SK-N-SH (cell line): ENCODE data around the gene TSSK3. TPM values are rescaled to one million over a fixed set of nuclear protein-coding genes. Genes with fewer than 3 reads are reported as not detected.

ENCODE experiments used
- CTCF ChIA-PET: fragments of 300-600, 350-600 bp; formaldehyde crosslinking; extraction: SDS; loops from one replicate; lab custom pipeline; 2021; lab: Yijun Ruan, JAX
- POLR2A ChIA-PET: fragments of 350-600 bp; sonication (Branson Sonifier 250); formaldehyde crosslinking; extraction: SDS; loops from one replicate; lab custom pipeline; 2020; ENCODE audit warnings: antibody characterized with exemption, inconsistent platforms; lab: Yijun Ruan, JAX
- DNase-seq: peaks from one replicate; pipeline ENCODE4 v3.0.0; 2012
- H2AFZ ChIP-seq: fragments of 200-600 bp; sonication (generic); 2 replicates; pipeline ENCODE4 v1.8.1; 2016; ENCODE audit warnings: antibody characterized with exemption, mild to moderate bottlenecking, low read depth
- H3F3A ChIP-seq: fragments of 200-600 bp; sonication (generic); replicated peaks from 2 replicates; pipeline ENCODE3; 2016; ENCODE audit warnings: antibody characterized with exemption, mild to moderate bottlenecking; ENCODE audit not compliant: insufficient read depth
- H3K27ac ChIP-seq, 2 experiments: fragments of 200-500 bp in 1 of 2; fragments of 200-600 bp in 1 of 2; sonication (Bioruptor generic) in 1 of 2; sonication (generic), shearing (Covaris generic) in 1 of 2; 2 replicates each; pipeline versions ENCODE4 v1.5.1 to v1.6.1; 2014 to 2016; ENCODE audit warnings: low read depth in 2 of 2, inconsistent platforms in 1 of 2, low read length in 1 of 2, mild to moderate bottlenecking in 1 of 2, mixed read lengths in 1 of 2
- H3K27me3 ChIP-seq: fragments of 200-600 bp; sonication (generic), shearing (Covaris generic); 2 replicates; pipeline ENCODE4 v1.6.1; 2016; ENCODE audit warnings: mixed run types; ENCODE audit not compliant: insufficient read depth
- H3K36me3 ChIP-seq, 2 experiments: fragments of 200-500 bp in 1 of 2; fragments of 200-600 bp in 1 of 2; sonication (Bioruptor generic) in 1 of 2; sonication (generic) in 1 of 2; replicated peaks in 1 of 2; 2 replicates each; pipeline versions ENCODE3 to v1.5.1; 2014 to 2016; ENCODE audit warnings: low read length in 1 of 2, mild to moderate bottlenecking in 1 of 2; ENCODE audit not compliant: insufficient read depth in 2 of 2, control insufficient read depth in 1 of 2
- H3K4me1 ChIP-seq, 2 experiments: fragments of 200-500 bp in 1 of 2; fragments of 200-600 bp in 1 of 2; sonication (Bioruptor generic) in 1 of 2; sonication (generic), shearing (Covaris generic) in 1 of 2; 2 replicates each; pipeline versions ENCODE4 v1.5.1 to v1.6.1; 2014 to 2016; ENCODE audit warnings: low read depth in 1 of 2, low read length in 1 of 2, mixed run types in 1 of 2; ENCODE audit not compliant: insufficient read depth in 2 of 2, control insufficient read depth in 1 of 2
- H3K4me2 ChIP-seq: fragments of 200-600 bp; sonication (generic), shearing (Covaris generic); 2 replicates; pipeline ENCODE4 v1.6.1; 2017; ENCODE audit warnings: mixed run types
- H3K4me3 ChIP-seq, 2 experiments: fragments of 200-500 bp in 1 of 2; fragments of 200-600 bp in 1 of 2; sonication (Bioruptor generic) in 1 of 2; sonication (generic), shearing (Covaris generic) in 1 of 2; 2 replicates each; pipeline versions ENCODE4 v1.5.1 to v1.8.1; 2014 to 2016; ENCODE audit warnings: low read depth in 2 of 2, inconsistent platforms in 1 of 2, low read length in 1 of 2, mild to moderate bottlenecking in 1 of 2, mixed read lengths in 1 of 2, moderate library complexity in 1 of 2
- H3K79me2 ChIP-seq: fragments of 200-600 bp; sonication (generic); 2 replicates; pipeline ENCODE4 v1.8.1; 2017; ENCODE audit warnings: mild to moderate bottlenecking; ENCODE audit not compliant: insufficient read depth
- H3K9ac ChIP-seq: fragments of 200-600 bp; sonication (generic); 2 replicates; pipeline ENCODE4 v1.6.1; 2017; ENCODE audit warnings: mixed run types
- H3K9me2 ChIP-seq: fragments of 200-600 bp; sonication (generic); 2 replicates; pipeline ENCODE4 v1.6.1; 2017; ENCODE audit warnings: mixed run types
- H3K9me3 ChIP-seq: fragments of 200-600 bp; sonication (generic); 2 replicates; pipeline ENCODE4 v1.6.1; 2017; ENCODE audit warnings: mixed run types, mild to moderate bottlenecking, moderate library complexity
- H4K20me1 ChIP-seq: fragments of 200-600 bp; sonication (generic); 2 replicates; pipeline ENCODE4 v1.6.1; 2017; ENCODE audit warnings: mild to moderate bottlenecking, mixed run types; ENCODE audit not compliant: insufficient read depth
- CHD2 ChIP-seq: fragments of 150-350 bp; IDR thresholded peaks from 2 replicates; pipeline ENCODE4 v1.6.1; 2018; ENCODE audit warnings: low read length; ENCODE audit not compliant: partially characterized antibody
- ELF1 ChIP-seq: IDR thresholded peaks from 2 replicates; pipeline ENCODE4 v1.4.0; 2012
- FOSL2 ChIP-seq: IDR thresholded peaks from 2 replicates; pipeline ENCODE4 v1.4.0; 2012; ENCODE audit warnings: low read depth, mild to moderate bottlenecking, moderate library complexity, borderline replicate concordance
- GABPA ChIP-seq: IDR thresholded peaks from 2 replicates; pipeline ENCODE4 v1.4.0; 2012; ENCODE audit warnings: low read depth, mild to moderate bottlenecking
- JUND ChIP-seq: IDR thresholded peaks from 2 replicates; pipeline ENCODE4 v1.4.0; 2012
- MXI1 ChIP-seq: IDR thresholded peaks from 2 replicates; pipeline ENCODE4 v1.6.1; 2012; ENCODE audit warnings: mild to moderate bottlenecking, low read depth, low read length, improper control_type of control experiment
- TAF1 ChIP-seq: IDR thresholded peaks from 2 replicates; pipeline ENCODE4 v1.6.1; 2012; ENCODE audit warnings: low read depth, mild to moderate bottlenecking, low read length, moderate library complexity, borderline replicate concordance
- TCF12 ChIP-seq: IDR thresholded peaks from 2 replicates; pipeline ENCODE4 v1.4.0; 2012
- TEAD4 ChIP-seq: IDR thresholded peaks from 2 replicates; pipeline ENCODE4 v1.4.0; 2012; ENCODE audit warnings: mild to moderate bottlenecking, borderline replicate concordance; ENCODE audit not compliant: insufficient read depth
- WGBS: methylation state at CpG from one replicate; pipeline ENCODE4 v1.1.6; 2017; ENCODE audit warnings: low lambda C conversion rate; 5-methylcytosine and 5-hydroxymethylcytosine counted together
- polyA plus RNA-seq, 3 experiments: library from polyadenylated mRNA; depleted of rRNA; stranded (reverse); fragments of >200 nt; gene quantifications; 2 replicates each; pipeline ENCODE4 v1.2.3, GENCODE V29; 2012
- TF ChIP-seq, protein P1 (sequence below): IDR thresholded peaks from 2 replicates; pipeline ENCODE4 v1.4.0; 2012; ENCODE audit warnings: low read depth, borderline replicate concordance
- TF ChIP-seq, protein P2 (sequence below): fragments of 150-350 bp; IDR thresholded peaks from 2 replicates; pipeline ENCODE4 v1.6.1; 2017; ENCODE audit warnings: antibody characterized with exemption, low read length, low read depth, borderline replicate concordance
- TF ChIP-seq, protein P3 (sequence below): IDR thresholded peaks from 2 replicates; pipeline ENCODE4 v1.4.0; 2012; ENCODE audit warnings: low read depth, borderline replicate concordance

Gene TSSK3
- polyA plus RNA-seq, 1 of the 3 experiments (the other 2 are of a cell fraction): 0.28 TPM

- no peak overlapping the region for H2AFZ ChIP-seq
- CTCF ChIA-PET: interaction anchor here (1.1 to 1.2 kb wide), 2 partner anchors 156 to 165 kb away, joined by 3 read pairs; no protein-coding TSS in a partner anchor
- POLR2A ChIA-PET: interaction anchor here (0.9 kb wide), 1 partner anchor 12 kb away, joined by 3 read pairs; no protein-coding TSS in a partner anchor
These were observed 17.7 kb downstream of the TSSK3 start for GRCh38 chr1:32380057-32380456.

DNA sequence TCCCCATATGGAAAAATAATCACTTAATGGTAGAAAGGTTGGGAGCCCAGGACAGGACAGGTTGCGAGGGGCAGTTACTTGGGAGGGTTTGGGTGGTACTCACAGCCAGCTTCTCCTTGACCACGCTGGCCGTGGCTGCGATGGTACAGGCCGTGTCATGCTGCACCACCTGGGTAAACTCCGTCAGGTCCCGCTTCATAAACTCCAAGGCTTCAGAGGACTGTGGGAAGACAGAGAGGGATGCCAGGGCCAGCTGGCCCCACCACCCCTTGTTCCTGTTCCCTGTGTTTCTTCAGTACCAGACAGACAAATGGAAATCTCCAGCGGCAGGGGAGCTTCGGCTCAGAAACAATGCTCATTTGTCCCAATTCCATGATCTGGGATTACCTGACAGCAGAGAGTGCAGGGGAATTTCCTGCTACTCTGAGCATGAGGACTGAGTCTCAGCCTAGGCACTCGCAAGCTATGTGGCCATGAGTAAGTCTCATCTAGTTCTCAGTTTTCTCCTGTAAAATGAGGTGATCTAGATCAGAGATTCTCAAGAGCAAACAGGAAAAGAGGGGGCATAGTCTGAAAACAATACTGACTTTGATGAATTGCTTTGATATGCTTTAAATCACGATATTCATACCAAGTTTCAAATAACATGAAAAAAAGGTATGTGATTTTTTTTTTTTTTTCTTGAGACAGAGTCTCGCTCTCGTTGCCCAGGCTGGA, 24.5 kb downstream of the TSSK3 start:
- DNase-seq: no peak
- TF ChIP-seq, protein P1, sequence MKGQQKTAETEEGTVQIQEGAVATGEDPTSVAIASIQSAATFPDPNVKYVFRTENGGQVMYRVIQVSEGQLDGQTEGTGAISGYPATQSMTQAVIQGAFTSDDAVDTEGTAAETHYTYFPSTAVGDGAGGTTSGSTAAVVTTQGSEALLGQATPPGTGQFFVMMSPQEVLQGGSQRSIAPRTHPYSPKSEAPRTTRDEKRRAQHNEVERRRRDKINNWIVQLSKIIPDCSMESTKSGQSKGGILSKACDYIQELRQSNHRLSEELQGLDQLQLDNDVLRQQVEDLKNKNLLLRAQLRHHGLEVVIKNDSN: no peak
- no peak for TF ChIP-seq FOSL2
- H2AFZ ChIP-seq: no peak overlapping the region
- ChIA-PET POLR2A (interaction anchor here (0.7 kb wide), 1 partner anchor 52 kb away, joined by 5 read pairs; no protein-coding TSS in a partner anchor), CTCF (no interaction called here)
- no peaks in the 10 kb centered on the region for H3K27me3 ChIP-seq
- no peak overlapping the region for H3K9ac ChIP-seq
- WGBS: 89% methylated on average over 10 of the region's 13 CpGs
- no peaks in the 10 kb centered on the region for H4K20me1 ChIP-seq
- no peak overlapping the region for H3K4me3 ChIP-seq
- H3K9me3 ChIP-seq: no peaks in the 10 kb centered on the region
- H3K27ac ChIP-seq: no peak overlapping the region
- peaks cover 61 to 66% of the 10 kb centered on the region in 2 experiments for H3K36me3 ChIP-seq
- H3K79me2 ChIP-seq: peaks cover 31% of the 10 kb centered on the region
- H3F3A ChIP-seq: no peaks in the 10 kb centered on the region
- H3K9me2 ChIP-seq: no peaks in the 10 kb centered on the region
- H3K4me2 ChIP-seq: no peak overlapping the region
- H3K4me1 ChIP-seq: no peaks in the 10 kb centered on the region

More at GRCh38 chr1:32380057-32380456, 17.7 kb downstream of the TSSK3 start:
- H3K9me2 ChIP-seq: no peaks in the 10 kb centered on the region
- H3K36me3 ChIP-seq: peaks cover 50 to 81% of the 10 kb centered on the region in 2 experiments
- H3K27ac ChIP-seq: no peak overlapping the region
- no peak overlapping the region for H3K4me2 ChIP-seq
- H3K4me3 ChIP-seq: no peak overlapping the region
- TF ChIP-seq FOSL2 (no peak), GABPA (no peak), MXI1 (no peak), TCF12 (no peak), TEAD4 (no peak)
- TF ChIP-seq, protein P2, sequence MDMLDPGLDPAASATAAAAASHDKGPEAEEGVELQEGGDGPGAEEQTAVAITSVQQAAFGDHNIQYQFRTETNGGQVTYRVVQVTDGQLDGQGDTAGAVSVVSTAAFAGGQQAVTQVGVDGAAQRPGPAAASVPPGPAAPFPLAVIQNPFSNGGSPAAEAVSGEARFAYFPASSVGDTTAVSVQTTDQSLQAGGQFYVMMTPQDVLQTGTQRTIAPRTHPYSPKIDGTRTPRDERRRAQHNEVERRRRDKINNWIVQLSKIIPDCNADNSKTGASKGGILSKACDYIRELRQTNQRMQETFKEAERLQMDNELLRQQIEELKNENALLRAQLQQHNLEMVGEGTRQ: no peak
- H3K9me3 ChIP-seq: no peaks in the 10 kb centered on the region
- no peak for DNase-seq
- no peaks in the 10 kb centered on the region for H3K4me1 ChIP-seq
- peaks cover 4% of the 10 kb centered on the region; the same call in 1 of the 2 replicates for H3K79me2 ChIP-seq
- H3F3A ChIP-seq: no peaks in the 10 kb centered on the region
- H3K9ac ChIP-seq: no peak overlapping the region
- H3K27me3 ChIP-seq: no peaks in the 10 kb centered on the region
- no peaks in the 10 kb centered on the region for H4K20me1 ChIP-seq
- WGBS: 95% methylated on average over 9 of the region's 9 CpGs

DNA sequence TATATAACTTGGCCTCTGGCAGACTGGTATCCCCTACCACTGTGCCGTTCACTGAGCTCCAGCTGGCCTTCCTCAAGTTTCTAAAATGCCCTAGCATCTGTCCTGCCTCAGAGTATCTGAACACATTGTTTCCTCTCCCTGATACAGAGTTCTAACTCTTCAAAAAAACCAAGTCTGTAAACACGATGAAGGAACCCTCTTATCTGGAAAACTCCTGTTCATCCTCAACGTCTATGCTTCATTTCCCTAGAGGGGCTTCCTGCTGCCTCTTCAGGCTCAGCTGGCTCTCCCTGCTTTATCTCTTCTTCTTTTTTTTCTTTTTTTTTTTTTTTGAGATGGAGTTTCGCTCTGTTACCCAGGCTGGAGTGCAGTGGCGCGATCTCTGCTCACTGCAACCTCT, 26.3 kb downstream of the TSSK3 start:
- H3K27me3 ChIP-seq: no peaks in the 10 kb centered on the region
- no peaks in the 10 kb centered on the region for H4K20me1 ChIP-seq
- no peak overlapping the region for H3K4me2 ChIP-seq
- no peak overlapping the region for H3K4me3 ChIP-seq
- ChIA-PET POLR2A (interaction anchor here (1.1 kb wide), 1 partner anchor 10 kb away, joined by 3 read pairs; no protein-coding TSS in a partner anchor), CTCF (no interaction called here)
- H3K9me3 ChIP-seq: no peaks in the 10 kb centered on the region
- H3K79me2 ChIP-seq: peaks cover 49% of the 10 kb centered on the region
- peaks cover 54 to 55% of the 10 kb centered on the region in 2 experiments for H3K36me3 ChIP-seq
- no peaks in the 10 kb centered on the region for H3F3A ChIP-seq
- DNase-seq: no peak
- peaks cover 0 to 7% of the 10 kb centered on the region in 2 experiments; a peak in 2 of 4 replicates for H3K4me1 ChIP-seq
- 82% methylated on average over 6 of the region's 6 CpGs for WGBS
- H3K9me2 ChIP-seq: no peaks in the 10 kb centered on the region
- TF ChIP-seq JUND: no peak
- TF ChIP-seq CHD2: no peak
- no peak for TF ChIP-seq TEAD4
- TF ChIP-seq MXI1: no peak
- no peak for TF ChIP-seq TAF1
- TF ChIP-seq, protein P3, sequence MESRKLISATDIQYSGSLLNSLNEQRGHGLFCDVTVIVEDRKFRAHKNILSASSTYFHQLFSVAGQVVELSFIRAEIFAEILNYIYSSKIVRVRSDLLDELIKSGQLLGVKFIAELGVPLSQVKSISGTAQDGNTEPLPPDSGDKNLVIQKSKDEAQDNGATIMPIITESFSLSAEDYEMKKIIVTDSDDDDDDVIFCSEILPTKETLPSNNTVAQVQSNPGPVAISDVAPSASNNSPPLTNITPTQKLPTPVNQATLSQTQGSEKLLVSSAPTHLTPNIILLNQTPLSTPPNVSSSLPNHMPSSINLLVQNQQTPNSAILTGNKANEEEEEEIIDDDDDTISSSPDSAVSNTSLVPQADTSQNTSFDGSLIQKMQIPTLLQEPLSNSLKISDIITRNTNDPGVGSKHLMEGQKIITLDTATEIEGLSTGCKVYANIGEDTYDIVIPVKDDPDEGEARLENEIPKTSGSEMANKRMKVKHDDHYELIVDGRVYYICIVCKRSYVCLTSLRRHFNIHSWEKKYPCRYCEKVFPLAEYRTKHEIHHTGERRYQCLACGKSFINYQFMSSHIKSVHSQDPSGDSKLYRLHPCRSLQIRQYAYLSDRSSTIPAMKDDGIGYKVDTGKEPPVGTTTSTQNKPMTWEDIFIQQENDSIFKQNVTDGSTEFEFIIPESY: no peak
- TF ChIP-seq ELF1: no peak
- TF ChIP-seq, all 33 proteins: peak for 0
- H3K9ac ChIP-seq: no peak overlapping the region
- no peak overlapping the region for H3K27ac ChIP-seq
- H2AFZ ChIP-seq: no peak overlapping the region
